CD4-positive, alpha-beta T cell treated with Interleukin-17A for 1 hour (primary cell): ENCODE results near the gene CFC1B.
"Not testable (repeated sequence)": the region's sequence is repeated elsewhere in the genome, so short reads cannot be mapped to it uniquely, and the experiment has no call there.

Experiments used
- DNase-seq: peaks from one replicate; pipeline ENCODE4 v3.0.0-alpha.2; 2020

Gene CFC1B

GRCh38 chr2:130571929-130572328, 50.9 kb downstream of the CFC1B start:
- DNase-seq = not testable (repeated sequence)

GRCh38 chr2:130574230-130574629, 53.2 kb downstream of the CFC1B start:
- DNase-seq = not testable (repeated sequence)

DNA sequence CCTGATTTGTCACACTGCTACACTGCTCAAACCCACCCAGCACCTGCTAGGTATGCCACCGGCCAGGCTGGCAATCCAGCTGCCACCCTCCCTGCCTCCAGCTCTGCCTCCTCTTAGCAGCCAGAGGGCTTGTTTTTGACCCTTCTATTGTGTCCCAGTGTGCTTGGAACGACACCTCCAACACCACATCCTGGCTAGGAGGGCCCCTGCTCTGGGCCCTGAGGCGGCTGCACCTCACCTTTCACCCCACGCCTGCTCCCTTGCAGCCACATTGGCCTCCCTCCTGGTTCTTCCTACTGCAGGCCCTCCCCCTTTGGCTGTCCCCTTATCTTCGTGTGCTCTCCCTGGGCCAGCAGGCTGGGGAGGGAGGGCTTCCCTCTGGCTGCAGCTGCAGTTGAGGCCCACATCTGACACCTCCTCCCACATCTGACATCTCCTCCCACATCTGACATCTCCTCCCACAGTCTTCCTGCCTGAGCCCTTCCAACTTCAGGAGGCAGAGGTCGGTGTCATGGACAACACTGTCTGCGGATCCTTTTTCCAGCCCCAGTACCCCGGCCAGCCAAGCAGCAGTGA, 55.3 kb downstream of the CFC1B start:
- not testable (repeated sequence) for DNase-seq

DNA sequence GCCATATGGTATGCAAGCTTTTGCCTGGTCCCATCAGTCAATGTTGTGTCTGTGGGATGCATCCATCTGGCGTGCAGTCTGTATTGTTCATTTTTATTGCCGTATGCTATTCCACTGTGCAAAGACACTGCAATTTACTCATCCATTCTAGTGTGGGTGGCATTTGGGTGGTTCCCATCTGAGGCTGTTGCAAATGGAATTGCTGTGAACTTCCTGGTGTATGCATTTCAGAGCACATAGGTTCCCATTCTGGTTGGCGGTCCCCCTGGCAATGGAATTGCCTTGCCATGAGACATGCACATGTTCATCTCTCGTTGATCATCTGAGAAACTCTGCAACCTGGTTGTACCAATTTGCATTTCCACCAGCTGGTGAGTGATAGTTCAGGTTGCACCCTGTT, 56.5 kb downstream of the CFC1B start:
- DNase-seq = not testable (repeated sequence)
